ENCODE data around the gene PFKL.
"Not testable (repeated sequence)": the region's sequence is repeated elsewhere in the genome, so short reads cannot be mapped to it uniquely, and the experiment has no call there.

The PFKL gene

DNA sequence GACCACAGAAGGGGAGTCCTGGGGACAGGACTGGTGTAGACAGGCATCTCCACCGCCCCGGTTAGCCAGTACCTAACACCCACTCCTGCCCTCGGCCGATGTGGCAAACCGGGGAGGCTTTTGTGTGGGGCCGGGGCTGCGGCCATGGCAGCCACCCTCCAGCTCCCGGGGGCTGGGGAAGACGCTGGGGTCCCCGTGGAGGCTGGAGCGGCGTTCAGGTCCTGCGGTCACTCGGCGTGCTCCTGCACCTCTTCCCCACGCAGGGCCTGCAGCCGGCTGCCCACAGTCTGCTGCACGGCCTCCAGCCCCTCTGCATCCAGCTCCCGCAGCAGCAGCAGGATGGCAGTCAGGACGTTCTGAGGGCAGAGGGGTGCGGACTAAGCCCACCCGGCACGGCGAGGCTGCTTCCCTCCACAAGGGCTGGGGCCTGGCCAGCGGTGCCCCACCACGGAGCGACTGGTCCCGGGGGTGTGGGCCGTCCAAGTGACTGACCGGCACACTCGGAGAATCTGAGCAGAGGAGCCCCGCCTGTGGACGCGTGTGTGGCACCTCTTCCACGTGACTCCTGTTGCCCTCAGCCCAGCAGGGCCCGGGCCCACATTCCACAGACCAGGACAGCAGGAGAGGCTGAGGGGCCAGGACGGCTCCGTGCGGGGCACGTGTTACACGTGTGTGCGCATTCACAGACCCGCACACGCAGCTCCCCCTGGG lies 30.3 kb downstream of the PFKL start:
- no peak for DNase-seq

DNA sequence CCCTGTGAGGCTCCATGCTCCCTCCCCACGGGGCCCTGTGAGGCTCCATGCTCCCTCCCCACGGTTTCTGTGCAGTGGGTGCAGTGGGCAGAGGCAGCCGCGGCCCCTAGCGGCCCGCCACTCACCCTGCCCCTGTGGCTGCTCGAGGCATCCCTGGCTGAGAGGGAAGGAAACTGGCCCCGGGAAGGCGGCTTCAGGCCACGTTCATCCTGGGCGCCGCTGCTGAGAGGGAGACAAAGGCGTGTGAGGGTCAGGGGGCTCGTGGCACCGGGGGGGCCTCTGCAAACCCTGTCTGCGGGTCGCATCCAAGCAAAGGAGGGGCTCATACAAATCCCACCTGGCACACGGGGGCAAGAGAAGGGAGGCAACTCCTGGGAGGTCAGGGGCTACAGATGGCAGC lies 30.8 kb downstream of the PFKL start:
- DNase-seq = no peak

DNA sequence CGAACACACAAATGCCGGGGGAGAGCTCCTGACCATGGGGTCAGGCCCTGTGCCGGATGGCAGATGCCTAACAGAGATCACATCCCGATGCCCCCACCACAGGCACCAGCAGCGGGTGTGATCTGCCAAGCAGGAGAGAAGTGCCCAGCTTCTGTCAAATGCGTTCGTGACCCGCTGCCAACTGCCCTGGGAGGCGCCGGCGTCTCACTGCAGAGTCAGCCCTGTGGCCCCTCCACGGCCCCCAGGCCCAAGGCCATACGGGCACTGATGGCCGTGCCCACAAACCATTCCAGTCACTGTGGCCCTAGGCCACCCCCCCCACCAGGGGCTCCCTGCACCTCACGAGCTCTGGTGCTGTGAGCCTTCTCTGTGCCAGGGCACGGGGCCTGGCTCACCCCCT lies 31.4 kb downstream of the PFKL start:
- DNase-seq = no peak

DNA sequence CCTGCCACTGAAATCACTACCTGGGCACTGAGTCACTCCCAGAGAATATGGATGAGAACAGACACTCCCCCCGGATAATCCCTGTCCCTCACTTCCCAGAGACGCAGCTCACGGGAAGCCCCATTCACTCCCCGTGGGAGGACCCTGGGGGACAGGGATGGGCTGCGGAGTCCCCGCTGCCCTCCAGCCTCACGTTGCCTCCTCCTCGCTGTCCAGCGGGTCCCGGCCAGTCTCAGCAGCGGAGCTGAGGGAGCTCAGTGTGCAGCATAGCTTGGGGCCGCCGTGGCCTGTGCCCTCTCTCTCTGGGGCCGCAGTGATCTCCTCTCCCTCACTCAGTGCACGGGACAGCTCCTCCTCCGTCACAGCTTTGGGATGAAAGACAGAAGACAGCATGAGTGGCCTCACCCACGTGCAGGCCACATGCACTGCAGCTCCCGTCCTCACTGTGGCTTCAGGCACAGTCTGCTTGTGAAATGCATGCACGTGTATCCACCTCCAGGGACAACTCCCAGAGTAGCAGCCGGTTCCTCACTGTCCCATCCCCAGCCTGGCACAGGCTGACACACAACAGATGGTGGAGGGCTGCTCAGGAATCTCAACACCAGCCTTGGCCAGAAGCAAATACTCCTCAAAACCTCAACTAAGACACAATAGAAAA lies 31.9 kb downstream of the PFKL start:
- no peak for DNase-seq

DNA sequence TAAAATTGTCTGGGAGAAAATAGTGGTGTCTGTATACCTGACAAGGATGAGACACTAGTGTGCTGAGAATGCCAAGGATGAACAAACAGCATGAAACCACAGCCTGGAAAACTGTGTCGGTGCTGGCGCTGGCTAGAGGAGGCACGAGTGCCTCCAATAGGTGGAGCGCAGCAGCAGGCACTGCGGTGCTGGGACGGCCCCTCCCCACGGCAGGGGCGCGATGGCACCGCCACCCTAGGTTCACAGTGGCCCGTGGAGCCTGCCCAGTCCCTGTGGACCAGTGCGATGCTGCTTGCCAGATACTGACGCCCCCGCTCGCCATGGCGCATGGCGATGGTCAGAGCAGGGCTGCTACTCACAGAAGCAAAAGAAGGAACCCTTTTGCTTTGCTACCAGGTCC lies 32.5 kb downstream of the PFKL start:
- no peak for DNase-seq

DNA sequence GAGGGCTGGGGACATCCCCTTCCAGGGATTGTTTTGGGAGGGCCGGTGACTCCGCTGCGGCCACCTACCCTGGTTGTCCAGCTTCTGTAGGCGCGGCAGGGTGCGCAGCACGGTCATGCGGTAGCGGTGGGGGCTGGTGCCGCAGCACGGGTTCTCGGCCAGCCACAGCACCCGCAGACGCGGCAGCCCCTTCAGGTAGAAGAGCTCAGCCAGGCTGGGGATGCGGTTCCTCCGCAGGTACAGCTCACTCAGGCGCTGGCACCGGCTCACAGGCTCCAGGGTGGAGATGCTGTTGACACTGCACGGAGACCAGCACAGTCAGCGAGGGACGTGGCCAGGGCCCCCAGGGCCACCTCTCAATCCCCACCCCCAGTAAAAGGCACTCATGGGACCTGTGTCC lies 33.1 kb downstream of the PFKL start:
- no peak for DNase-seq

DNA sequence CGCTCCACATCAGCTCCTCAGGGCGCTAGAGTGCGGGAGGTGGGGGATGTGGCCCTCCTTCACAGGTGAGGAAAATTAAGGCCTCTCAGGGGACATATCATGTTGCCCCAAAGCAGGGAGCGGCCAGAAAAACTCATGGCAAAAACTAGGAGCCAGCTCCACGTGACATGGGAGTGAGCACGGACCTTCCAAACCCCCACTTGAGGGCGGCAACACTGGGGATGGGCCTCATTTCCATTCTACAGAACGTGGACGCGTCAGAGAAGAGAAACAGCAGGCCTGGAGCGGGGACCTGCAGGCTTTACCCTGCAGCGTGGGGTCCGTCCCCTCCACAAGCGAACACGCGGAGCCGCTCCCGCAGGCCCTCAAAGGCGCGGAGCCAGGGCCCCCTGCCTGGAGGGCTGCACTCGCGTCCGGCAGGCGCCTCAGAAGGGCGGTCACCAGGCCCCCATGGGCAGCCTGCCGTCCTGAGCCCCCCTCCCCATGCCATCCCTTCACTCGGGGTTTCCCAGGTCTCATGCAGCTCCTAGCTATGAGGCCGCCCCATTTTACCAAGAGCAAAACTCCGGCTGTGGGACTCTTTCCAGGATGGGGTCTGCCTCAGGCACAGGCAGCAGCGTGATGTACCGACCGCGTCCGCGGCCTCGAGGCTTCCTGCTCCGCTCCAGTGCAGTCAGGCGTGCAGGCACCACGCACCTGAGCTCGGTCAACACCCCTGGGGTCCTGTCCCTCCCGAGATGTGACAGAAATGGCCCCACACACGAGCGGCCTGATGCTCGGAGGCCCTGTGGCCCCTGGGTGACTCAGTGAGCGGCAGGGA lies 33.9 kb downstream of the PFKL start:
- DNase-seq = no peak

DNA sequence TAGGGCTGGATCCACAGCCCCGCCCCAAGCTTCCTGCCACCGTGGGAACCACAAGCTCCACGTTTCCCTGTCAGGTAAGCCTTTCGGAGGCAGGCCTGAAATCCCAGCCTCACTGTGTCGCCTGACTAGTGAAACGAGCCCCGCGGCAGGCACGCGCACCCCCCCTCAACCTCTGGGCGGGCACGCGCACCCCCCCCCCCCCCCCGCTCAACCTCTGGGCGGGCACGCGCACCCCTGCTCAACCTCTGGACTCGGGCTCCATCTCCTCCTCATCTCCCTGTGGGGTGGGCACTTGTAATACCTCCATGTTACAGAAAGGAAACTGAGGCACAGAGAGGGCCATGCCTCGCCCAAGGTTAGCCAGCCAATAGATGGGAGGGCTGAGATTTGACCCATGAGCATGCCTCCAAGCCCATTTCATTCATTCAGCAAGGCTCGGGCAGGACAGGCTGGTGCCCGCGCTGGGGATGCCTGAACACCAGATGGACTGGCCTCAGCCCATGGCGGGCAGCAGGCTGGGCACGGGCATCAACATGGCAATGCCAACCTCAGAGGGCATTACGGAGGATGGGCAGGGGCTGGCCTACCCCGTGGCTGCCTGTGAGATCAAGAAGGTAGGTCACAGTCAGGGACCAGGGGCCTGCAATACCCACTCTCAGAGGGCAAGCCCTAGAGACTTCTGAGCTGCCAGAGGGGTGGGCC lies 34.6 kb downstream of the PFKL start:
- no peak for DNase-seq

DNA sequence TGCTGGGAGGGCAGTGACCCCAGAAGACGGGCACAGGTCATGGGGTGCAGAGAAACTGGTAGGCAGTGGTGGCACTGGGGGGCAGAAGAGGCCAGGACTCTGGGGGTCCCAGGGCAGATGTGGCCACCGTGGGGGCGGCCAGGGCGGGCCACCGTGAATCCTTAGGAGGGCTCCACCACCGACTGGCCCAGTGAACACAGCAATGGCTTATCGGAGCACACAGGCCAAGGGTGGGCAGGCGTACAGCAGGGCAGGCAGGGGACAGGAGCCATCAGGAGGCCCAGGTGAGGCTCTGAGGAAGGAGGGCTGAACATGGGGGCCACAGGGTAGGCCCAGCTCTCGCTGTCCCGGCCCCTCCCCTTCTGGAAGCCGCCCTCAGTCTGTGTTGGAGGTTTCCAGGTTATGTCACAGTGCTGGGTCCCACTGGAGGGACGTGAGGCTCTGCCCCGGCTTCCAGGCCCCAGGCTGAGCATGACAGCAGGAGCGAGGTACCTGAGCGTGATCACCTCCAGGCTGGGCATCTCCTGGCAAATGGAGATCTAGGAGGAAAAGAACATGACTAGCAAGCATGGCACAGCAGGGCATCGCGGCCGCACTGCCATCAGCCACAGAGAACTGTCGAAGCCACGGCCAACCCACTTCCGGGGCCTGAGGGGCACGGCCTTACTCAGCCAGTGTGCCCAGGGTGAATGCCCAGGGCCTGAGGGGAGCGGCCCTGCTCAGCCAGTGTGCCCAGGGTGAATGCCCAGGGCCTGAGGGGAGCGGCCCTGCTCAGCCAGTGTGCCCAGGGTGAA lies 35.6 kb downstream of the PFKL start:
- DNase-seq = no peak

DNA sequence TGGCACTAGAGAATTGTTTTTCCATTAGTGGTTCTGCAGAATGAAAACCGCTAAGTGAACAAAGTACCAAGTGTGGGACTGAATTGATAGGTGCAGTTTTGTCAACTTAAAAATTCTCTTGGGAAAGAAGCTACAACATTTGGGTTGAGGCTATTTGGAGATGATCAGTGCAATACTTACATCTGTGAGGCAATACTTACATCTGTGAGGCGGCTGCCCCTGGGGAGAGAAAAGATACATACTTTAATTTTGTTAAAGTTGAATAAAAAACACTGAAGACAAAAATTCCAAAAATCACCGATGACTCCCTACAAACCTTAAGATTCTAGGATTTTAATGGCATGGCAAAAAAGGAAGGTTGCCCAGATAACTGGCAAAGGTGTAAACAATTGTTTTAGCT lies 37.6 kb downstream of the PFKL start:
- DNase-seq = no peak

DNA sequence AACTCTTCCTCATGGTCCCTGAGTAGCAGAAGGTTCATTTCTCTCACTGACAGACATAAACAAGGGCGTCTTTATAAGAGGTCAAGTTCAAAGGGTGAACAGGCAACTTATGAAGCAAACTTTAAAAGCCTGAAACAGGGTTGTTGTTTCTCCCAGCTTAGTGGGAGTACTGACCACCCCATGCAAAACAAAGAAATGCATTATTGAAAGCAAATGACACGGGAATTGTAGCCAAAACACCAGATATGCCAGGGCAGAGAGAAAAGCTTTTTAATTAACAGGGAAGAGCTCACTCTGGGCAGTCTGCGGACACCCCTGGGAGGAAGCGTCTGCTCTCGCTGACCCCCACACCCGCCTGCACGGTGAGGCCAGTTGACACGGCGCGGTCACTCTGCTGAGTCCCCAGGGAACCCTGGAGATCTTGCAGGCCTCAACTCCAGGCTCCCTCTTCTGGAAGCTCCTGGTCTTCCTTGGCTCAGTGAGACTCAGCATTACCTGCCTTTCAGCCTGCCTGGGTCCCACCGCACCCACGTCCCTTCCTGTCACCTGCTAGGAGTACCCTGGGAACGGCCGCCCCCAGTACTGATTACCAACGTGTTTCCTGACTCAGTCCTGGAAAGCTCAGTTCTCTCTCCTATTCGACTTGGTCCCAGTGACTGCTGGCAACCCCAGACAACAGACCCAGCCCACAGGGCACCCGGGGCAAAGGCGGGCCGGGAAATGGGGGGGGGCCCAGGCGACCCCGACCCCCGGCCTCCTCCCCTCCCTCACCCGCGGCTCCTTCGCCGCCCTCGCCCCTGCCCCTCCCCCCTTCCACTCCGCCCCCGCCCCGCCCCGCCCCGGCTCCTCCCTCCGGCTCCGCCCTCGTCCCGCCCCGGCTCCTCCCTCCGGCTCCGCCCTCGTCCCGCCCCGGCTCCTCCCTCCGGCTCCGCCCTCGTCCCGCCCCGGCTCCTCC lies 38.4 kb downstream of the PFKL start:
- DNase-seq = peak; percentile 26 to 48

DNA sequence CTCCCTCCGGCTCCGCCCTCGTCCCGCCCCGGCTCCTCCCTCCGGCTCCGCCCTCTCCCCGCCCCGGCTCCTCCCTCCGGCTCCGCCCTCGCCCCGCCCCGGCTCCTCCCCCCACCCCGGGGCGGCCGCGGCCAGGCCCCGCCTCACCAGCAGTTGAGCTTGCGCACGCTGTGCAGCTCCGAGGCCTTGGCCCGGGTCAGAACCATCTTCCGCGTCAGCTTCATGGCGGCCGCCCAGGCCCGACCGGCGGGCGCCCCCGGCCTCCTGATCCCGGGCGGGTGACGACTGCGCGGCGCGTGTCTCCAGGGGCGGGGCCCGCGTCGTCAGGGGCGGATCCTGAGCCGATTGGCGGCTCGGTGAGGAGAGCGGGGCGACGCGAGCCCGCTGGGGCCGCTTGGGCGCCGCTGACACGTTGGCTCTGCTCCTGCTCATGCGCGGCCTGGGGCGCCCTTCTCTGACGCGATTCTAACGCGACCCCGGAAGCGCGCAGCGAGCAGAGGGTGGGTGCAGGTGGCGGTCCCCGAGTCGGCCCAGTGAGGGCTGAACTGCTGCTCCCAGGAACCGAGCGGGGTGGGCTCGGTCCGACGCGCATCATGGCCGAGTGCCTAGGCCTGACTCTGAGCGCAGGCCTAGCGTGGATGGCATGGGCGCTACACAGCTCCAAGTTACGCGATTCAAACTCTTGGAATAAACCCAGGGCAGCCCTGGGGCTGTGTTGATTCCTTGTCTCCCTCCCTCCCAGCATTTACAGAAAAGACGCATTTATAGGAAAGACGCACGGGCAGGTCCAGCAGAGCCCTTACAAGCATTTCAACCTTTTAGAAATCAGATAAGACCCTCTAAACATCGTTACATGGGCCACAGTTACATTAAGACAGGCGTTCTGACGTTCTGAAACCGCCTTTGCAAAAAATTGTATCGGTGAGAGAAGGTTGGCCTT lies 39.4 kb downstream of the PFKL start, which contains the start of gene CFAP410:
CFAP410 (minus strand) TSS at position 420 of the 940 bp plus-strand sequence; CDS start at position 224, 196 bp downstream.
- DNase-seq = peak; percentile 85 to 91

DNA sequence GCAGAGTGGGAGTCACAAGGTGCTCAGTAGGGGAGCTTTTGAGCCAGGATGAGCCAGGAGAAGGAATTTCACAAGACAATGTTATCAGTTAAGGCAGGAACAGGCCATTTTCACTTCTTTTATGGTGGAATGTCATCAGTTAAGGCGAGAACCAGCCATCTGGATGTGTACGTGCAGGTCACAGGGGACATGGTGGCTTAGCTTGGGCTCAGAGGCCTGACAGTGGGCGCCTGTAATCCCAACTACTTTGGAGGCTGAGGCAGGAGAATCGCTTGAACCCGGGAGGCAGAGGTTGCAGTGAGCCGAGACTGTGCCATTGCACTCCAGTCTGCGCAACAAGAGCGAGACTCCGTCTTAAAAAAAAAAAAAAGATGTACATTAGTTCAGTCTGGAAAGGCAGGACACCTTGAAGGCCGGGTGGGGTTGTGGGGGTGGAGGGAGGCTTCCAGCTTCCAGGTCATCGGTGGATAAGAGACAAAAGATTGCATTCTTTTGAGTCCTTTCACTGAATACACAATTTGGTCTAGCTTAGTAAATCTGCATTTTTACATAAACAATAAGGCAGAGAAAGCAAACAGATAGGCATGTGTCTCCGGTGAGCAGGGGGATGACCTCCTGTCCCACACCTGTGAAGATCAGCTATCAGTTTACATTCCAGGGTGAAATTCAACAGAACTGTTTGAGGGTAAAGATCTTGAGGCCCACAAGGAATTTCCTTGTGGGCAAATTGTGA lies 42.0 kb downstream of the PFKL start:
- DNase-seq = not testable (repeated sequence)

DNA sequence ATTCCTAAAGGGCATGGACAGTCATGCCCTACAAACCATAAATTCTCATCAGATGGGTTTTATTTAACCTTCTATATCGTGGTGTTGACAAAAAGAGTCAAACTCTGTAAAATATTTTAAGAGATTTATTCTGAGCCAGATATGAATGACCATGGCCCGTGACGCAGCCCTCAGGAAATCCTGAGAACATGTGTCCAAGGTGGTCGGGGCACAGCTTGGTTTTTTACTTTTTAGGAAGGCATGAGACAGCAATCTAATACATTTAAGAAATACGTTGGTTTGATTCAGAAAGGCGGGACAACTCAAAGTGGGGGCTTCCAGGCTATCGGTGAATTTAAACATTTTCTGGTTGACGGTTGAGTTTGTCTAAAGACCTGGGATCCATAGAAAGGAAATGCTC lies 43.1 kb downstream of the PFKL start:
- DNase-seq = not testable (repeated sequence)

DNA sequence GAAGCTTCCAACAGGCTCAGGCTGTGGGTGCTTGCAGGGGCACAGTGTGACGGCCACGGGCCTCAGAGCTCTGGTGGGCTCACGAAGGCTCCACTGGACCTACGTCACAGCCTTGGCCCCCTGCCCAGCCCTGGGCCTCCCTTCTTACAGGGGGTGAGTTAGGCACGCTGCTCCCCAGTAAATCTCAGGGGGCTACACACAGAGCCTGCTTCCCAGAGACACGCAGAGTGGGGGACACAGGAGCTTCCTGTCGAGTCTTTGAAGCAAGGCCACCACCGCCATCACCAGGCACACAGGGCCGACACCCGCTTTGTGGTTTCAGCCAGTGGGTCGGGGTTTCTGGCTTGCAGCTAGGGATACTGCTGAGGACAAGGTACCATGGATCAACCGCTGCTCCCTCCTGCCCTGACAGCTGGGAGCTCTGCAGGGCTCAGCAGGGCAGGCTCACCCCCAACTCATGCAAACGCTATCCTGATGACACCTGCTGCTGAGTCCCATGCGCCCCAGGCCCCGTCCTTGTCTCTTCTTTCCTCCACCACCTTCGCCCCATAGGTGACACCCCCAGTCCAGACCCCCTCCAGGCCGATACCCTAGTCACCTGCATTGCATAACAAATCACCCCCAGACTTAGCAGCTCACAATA lies 44.8 kb downstream of the PFKL start:
- no peak for DNase-seq

DNA sequence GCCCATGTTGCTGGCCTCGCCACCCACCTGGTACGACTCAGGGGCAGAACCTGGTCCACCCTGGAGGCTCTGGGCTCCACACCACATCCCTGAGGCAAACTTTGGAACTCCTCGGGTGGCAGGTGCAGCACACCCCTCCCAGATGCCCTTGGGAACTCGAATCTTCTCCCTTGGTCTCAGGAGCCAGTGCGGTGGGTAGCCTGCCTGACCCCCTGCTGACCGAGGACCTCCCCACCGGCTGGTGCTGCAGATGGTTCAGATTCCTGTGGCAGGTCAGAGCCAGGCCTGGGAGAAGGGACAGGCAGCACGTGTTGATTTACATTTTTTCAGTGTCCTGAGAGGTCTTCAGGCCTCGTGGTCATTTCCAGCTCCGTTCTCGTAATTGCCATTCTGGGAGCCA lies 45.6 kb downstream of the PFKL start:
- no peak for DNase-seq

DNA sequence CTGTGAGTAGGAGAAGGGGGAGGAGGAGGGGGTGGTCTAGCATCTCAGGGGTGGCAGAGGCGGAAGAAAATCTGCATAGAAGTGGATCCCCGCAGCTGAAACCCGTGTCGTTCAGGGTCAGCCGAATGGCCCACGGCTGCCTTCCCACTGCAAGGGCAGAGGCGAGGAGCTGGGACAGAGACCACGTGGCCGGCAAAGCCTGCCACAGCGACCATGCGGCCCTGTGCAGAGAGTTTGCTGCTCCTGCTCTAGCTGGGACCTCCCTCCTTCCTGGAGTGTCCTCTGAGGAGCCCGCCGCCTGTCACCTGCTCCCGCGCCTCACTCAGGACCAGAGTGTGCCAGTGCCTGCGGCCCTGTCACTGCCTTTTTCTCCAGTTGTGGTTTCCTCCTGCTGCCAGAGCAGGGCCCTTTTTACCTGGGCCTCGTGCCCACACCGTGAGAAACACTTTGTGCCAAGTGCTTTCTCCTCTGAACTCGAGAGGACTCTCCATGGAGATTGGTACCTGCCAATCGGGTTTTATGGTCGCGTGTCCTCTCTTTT lies 48.1 kb downstream of the PFKL start:
- no peak for DNase-seq

DNA sequence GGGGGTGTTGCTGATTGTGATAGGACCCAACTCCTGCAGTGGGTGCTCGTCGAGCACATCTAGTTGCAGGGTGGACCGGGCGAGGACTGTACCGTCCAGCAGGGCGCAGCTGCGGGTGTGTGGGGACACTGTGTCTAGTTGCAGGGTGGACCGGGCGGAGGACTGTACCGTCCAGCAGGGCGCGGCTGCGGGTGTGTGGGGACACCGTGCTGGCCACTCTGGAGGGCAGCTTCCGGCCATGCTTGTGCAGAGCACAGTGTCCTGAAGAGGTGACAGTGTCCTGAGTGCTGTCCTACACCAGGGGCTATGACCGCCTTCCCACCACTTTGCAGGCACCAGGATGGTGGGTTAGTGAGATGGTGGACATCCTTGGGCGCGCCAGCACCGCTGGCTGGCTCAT lies 49.0 kb downstream of the PFKL start:
- no peak for DNase-seq

Data from NCI-H2081 (cell line).